CD14-positive monocyte (primary cell): Measurements from ENCODE around the gene EXOC6B. TPM values are rescaled to one million over a fixed set of nuclear protein-coding genes. Genes with fewer than 3 reads are reported as not detected.

Experiments
- DNase-seq, 3 donors: peaks; one replicate each; pipeline ENCODE4 v3.0.0-alpha.2; 2011 to 2022
- H2AFZ ChIP-seq: 2 replicates; pipeline ENCODE4 v1.6.0; 2012; ENCODE audit warnings: mild to moderate bottlenecking, low read depth, low read length, inconsistent platforms; ENCODE audit not compliant: insufficient read depth, poor library complexity, severe bottlenecking
- H3K27ac ChIP-seq, 2 donors: 1 replicate in 1 of 2; 2 replicates in 1 of 2; pipeline ENCODE4 v1.5.1; 2012 to 2013; ENCODE audit warnings: low read length in 2 of 2, control low read depth in 1 of 2, inconsistent platforms in 1 of 2, low read depth in 1 of 2, mild to moderate bottlenecking in 1 of 2
- H3K27me3 ChIP-seq, 2 donors: one replicate each; pipeline versions ENCODE4 v1.6.0 to v1.6.1; 2011 to 2013; ENCODE audit warnings: low read length in 2 of 2; ENCODE audit not compliant: control insufficient read depth in 2 of 2, insufficient read depth in 2 of 2
- H3K36me3 ChIP-seq, 2 donors: replicated peaks in 1 of 2; 1 replicate in 1 of 2; 2 replicates in 1 of 2; pipeline versions ENCODE4 v1.5.1 to v1.6.1; 2012 to 2013; ENCODE audit warnings: low read length in 2 of 2, control low read depth in 1 of 2, inconsistent platforms in 1 of 2, mild to moderate bottlenecking in 1 of 2; ENCODE audit not compliant: insufficient read depth in 2 of 2, control insufficient read depth in 1 of 2
- H3K4me1 ChIP-seq, 2 donors: 1 replicate in 1 of 2; 2 replicates in 1 of 2; pipeline versions ENCODE4 v1.5.1 to v1.6.1; 2012 to 2013; ENCODE audit warnings: low read length in 2 of 2, control low read depth in 1 of 2, inconsistent platforms in 1 of 2, mild to moderate bottlenecking in 1 of 2, moderate library complexity in 1 of 2; ENCODE audit not compliant: insufficient read depth in 2 of 2, control insufficient read depth in 1 of 2
- H3K4me2 ChIP-seq: replicated peaks from 2 replicates; pipeline ENCODE3; 2012; ENCODE audit warnings: low read length, moderate library complexity, mild to moderate bottlenecking; ENCODE audit not compliant: poor library complexity, severe bottlenecking; ENCODE audit errors: extremely low read depth
- H3K4me3 ChIP-seq, 3 experiments: fragments of 200-600 bp in 1 of 3; sonication (generic) in 1 of 3; replicated peaks in 1 of 3; 1 replicate in 2 of 3; 2 replicates in 1 of 3; pipeline ENCODE4 v1.5.1; 2011 to 2013; ENCODE audit warnings: low read length in 3 of 3, mild to moderate bottlenecking in 3 of 3, control low read depth in 2 of 3, low read depth in 2 of 3, inconsistent platforms in 1 of 3, moderate library complexity in 1 of 3
- H3K79me2 ChIP-seq: 2 replicates; pipeline ENCODE4 v1.6.0; 2012; ENCODE audit warnings: mild to moderate bottlenecking, control low read depth, inconsistent platforms, low read length, moderate library complexity; ENCODE audit not compliant: insufficient read depth
- H3K9ac ChIP-seq: 2 replicates; pipeline ENCODE4 v1.6.0; 2017; ENCODE audit warnings: low read length, mild to moderate bottlenecking; ENCODE audit not compliant: insufficient read depth, poor library complexity, severe bottlenecking
- H3K9me3 ChIP-seq, 2 donors: replicated peaks in 1 of 2; 1 replicate in 1 of 2; 2 replicates in 1 of 2; pipeline versions ENCODE4 v1.5.1 to v1.6.1; 2012 to 2013; ENCODE audit warnings: low read length in 2 of 2, control low read depth in 1 of 2; ENCODE audit not compliant: control insufficient read depth in 1 of 2, insufficient read depth in 1 of 2
- H4K20me1 ChIP-seq: 2 replicates; pipeline ENCODE4 v1.6.0; 2012; ENCODE audit warnings: mild to moderate bottlenecking, low read length, control low read depth, moderate library complexity; ENCODE audit not compliant: insufficient read depth
- H3K27ac Mint-ChIP-seq, 7 donors: one replicate each; pipeline ENCODE4 v1.8.0; 2020; ENCODE audit warnings: mild to moderate bottlenecking in 7 of 7, mixed read lengths in 7 of 7, moderate library complexity in 6 of 7, inconsistent platforms in 2 of 7
- H3K27me3 Mint-ChIP-seq, 3 donors: one replicate each; pipeline ENCODE4 v1.8.0; 2021 to 2022; ENCODE audit warnings: low read depth in 3 of 3, mild to moderate bottlenecking in 3 of 3, mixed read lengths in 3 of 3, moderate library complexity in 3 of 3, inconsistent platforms in 1 of 3
- H3K36me3 Mint-ChIP-seq, 2 donors: one replicate each; pipeline ENCODE4 v1.8.0; 2020; ENCODE audit warnings: mixed read lengths in 2 of 2, inconsistent platforms in 1 of 2, mild to moderate bottlenecking in 1 of 2
- H3K4me1 Mint-ChIP-seq: one replicate; pipeline ENCODE4 v1.8.0; 2020; ENCODE audit warnings: mild to moderate bottlenecking, mixed read lengths
- H3K4me3 Mint-ChIP-seq, 2 donors: one replicate each; pipeline ENCODE4 v1.8.0; 2020; ENCODE audit warnings: mild to moderate bottlenecking in 2 of 2, mixed read lengths in 2 of 2, moderate library complexity in 1 of 2
- H3K9me3 Mint-ChIP-seq, 7 donors: one replicate each; pipeline ENCODE4 v1.8.0; 2020 to 2022; ENCODE audit warnings: mixed read lengths in 7 of 7, mild to moderate bottlenecking in 6 of 7, moderate library complexity in 6 of 7, inconsistent platforms in 2 of 7
- WGBS: methylation state at CpG from one replicate; pipeline ENCODE4 v1.1.5; 2013; ENCODE audit warnings: missing lambda C conversion rate; ENCODE audit not compliant: insufficient coverage; 5-methylcytosine and 5-hydroxymethylcytosine counted together
- intact Hi-C, 2 donors: fragments of 100-400 bp; cut with micrococcal nuclease; formaldehyde crosslinking; loops; one replicate each; pipeline versions ENCODE4 v1.15.0 to v1.15.1; 2023
- polyA plus RNA-seq, 3 donors: library from polyadenylated mRNA; depleted of rRNA in 1 of 3; unstranded in 2 of 3; stranded (reverse) in 1 of 3; fragments of 300-500 nt in 2 of 3; fragments of >200 nt in 1 of 3; fragmentation: Illumina TruSeq in 2 of 3; gene quantifications; 1 replicate in 2 of 3; 2 replicates in 1 of 3; pipeline ENCODE4 v1.2.3, GENCODE V29; 2012 to 2021
- TF ChIP-seq, protein P1 (sequence below): fragments of 200-600 bp; IDR thresholded peaks from one replicate; pipeline ENCODE4 v1.8.0; 2022; ENCODE audit warnings: antibody characterized with exemption, mild to moderate bottlenecking

Gene EXOC6B
- polyA plus RNA-seq, 3 donors: 1.8 to 2.8 (median 2.1) TPM

GRCh38 chr2:72325592-72326422, 500.0 kb downstream of the EXOC6B start:
- no peak overlapping the region for H3K4me3 Mint-ChIP-seq
- peaks cover 0 to 5% (median 0%) of the 10 kb centered on the region in 7 donors for H3K9me3 Mint-ChIP-seq
- no peak overlapping the region for H3K27ac Mint-ChIP-seq
- 77% methylated on average over 5 of the region's 8 CpGs for WGBS
- Histone ChIP-seq H3K27ac (no peak overlapping the region), H3K36me3 (no peaks in the 10 kb centered on the region), H3K4me3 (no peak overlapping the region), H3K4me2 (no peak overlapping the region), H3K9me3 (no peaks in the 10 kb centered on the region), H3K9ac (no peak overlapping the region), H3K4me1 (no peaks in the 10 kb centered on the region), H2AFZ (no peak overlapping the region), H3K27me3 (no peaks in the 10 kb centered on the region), H4K20me1 (no peaks in the 10 kb centered on the region), H3K79me2 (no peaks in the 10 kb centered on the region)
- intact Hi-C loops: no loop called here
- H3K36me3 Mint-ChIP-seq: no peaks in the 10 kb centered on the region
- DNase-seq: no peak
- no peaks in the 10 kb centered on the region for H3K4me1 Mint-ChIP-seq
- no peaks in the 10 kb centered on the region for H3K27me3 Mint-ChIP-seq
- TF ChIP-seq, protein P1, sequence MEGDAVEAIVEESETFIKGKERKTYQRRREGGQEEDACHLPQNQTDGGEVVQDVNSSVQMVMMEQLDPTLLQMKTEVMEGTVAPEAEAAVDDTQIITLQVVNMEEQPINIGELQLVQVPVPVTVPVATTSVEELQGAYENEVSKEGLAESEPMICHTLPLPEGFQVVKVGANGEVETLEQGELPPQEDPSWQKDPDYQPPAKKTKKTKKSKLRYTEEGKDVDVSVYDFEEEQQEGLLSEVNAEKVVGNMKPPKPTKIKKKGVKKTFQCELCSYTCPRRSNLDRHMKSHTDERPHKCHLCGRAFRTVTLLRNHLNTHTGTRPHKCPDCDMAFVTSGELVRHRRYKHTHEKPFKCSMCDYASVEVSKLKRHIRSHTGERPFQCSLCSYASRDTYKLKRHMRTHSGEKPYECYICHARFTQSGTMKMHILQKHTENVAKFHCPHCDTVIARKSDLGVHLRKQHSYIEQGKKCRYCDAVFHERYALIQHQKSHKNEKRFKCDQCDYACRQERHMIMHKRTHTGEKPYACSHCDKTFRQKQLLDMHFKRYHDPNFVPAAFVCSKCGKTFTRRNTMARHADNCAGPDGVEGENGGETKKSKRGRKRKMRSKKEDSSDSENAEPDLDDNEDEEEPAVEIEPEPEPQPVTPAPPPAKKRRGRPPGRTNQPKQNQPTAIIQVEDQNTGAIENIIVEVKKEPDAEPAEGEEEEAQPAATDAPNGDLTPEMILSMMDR: peak; percentile 41

DNA sequence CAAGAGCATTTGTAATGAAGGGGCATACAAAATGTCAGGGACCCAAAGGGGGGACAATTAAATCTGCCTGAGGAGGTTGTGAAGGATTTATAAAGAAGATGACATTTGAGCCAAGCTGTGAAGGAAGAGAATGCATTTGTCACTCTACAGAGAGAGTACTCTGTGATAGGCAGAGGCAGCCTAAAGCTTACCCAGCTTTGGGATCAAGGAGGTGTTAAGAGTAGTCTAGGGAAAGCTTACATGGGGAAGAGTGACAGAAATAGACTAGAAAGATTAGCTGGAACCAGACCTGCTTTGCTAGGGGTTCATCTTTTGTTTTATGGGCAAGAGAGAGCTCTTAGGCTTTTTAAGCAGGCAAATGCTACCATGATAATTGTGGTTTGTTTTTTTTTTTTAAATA, 509.1 kb downstream of the EXOC6B start:
- Histone ChIP-seq H3K27ac (no peak overlapping the region), H4K20me1 (no peaks in the 10 kb centered on the region), H3K4me2 (no peak overlapping the region), H3K4me3 (no peak overlapping the region), H3K9ac (no peak overlapping the region), H3K27me3 (no peaks in the 10 kb centered on the region), H3K4me1 (no peaks in the 10 kb centered on the region), H2AFZ (no peak overlapping the region), H3K9me3 (no peaks in the 10 kb centered on the region), H3K36me3 (no peaks in the 10 kb centered on the region), H3K79me2 (no peaks in the 10 kb centered on the region)
- DNase-seq: no peak
- H3K9me3 Mint-ChIP-seq: peaks cover 0 to 7% (median 0%) of the 10 kb centered on the region in 7 donors
- H3K27ac Mint-ChIP-seq: no peak overlapping the region
- H3K4me3 Mint-ChIP-seq: no peak overlapping the region
- no peaks in the 10 kb centered on the region for H3K4me1 Mint-ChIP-seq
- intact Hi-C loops: no loop called here
- H3K27me3 Mint-ChIP-seq: no peaks in the 10 kb centered on the region
- no peaks in the 10 kb centered on the region for H3K36me3 Mint-ChIP-seq
- TF ChIP-seq, protein P1: no peak
